ENCODE data around the gene IQGAP2. TPM values are rescaled to one million over a fixed set of nuclear protein-coding genes. Genes with fewer than 3 reads are reported as not detected.

Gene IQGAP2
- total RNA-seq, 1 experiment from 2014 or later, result 0.59 TPM

DNA sequence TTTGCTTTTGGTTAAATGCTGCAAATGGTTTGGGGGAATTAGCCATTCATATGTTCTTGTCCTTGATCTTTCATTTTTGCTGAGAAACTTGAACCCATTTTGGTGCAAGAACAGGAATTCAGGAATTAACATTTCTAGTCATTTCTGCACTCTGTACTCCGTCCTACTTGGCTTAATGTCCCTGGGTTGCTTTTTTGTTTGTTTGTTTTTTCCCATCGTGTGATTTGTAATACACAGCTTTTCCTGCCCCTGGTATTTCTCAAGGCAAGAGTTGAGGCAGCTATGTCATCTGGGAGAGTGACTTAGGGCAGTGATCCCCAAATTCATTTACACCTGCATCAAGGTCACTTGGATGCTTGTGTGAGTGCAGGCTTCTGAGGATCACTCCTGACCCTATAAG is 71.3 kb downstream of the IQGAP2 start:
- Histone ChIP-seq H3K4me3 (ENCODE audit: low read depth in 2 of 2, low read length in 2 of 2) (no peak overlapping the region), H3K27ac (ENCODE audit: low read length) (no peak overlapping the region), H3K27me3 (ENCODE audit: control insufficient read depth, insufficient read depth, low read length) (no peaks in the 10 kb centered on the region; the same call in 1 of the 2 replicates), H3K9me3 (ENCODE audit: control insufficient read depth, insufficient read depth, low read depth, low read length) (no peaks in the 10 kb centered on the region), H3K4me1 (ENCODE audit: control insufficient read depth, insufficient read depth, low read length) (no peaks in the 10 kb centered on the region), H3K36me3 (ENCODE audit: control insufficient read depth, insufficient read depth, low read length) (no peaks in the 10 kb centered on the region)
- ATAC-seq (no peak), DNase-seq (ENCODE audit: low read depth, low spot score) (no peak)
- TF ChIP-seq, protein P1, sequence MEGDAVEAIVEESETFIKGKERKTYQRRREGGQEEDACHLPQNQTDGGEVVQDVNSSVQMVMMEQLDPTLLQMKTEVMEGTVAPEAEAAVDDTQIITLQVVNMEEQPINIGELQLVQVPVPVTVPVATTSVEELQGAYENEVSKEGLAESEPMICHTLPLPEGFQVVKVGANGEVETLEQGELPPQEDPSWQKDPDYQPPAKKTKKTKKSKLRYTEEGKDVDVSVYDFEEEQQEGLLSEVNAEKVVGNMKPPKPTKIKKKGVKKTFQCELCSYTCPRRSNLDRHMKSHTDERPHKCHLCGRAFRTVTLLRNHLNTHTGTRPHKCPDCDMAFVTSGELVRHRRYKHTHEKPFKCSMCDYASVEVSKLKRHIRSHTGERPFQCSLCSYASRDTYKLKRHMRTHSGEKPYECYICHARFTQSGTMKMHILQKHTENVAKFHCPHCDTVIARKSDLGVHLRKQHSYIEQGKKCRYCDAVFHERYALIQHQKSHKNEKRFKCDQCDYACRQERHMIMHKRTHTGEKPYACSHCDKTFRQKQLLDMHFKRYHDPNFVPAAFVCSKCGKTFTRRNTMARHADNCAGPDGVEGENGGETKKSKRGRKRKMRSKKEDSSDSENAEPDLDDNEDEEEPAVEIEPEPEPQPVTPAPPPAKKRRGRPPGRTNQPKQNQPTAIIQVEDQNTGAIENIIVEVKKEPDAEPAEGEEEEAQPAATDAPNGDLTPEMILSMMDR (IDR thresholded peaks at IDR 0.05), result no peak
- TF ChIP-seq, protein P2, sequence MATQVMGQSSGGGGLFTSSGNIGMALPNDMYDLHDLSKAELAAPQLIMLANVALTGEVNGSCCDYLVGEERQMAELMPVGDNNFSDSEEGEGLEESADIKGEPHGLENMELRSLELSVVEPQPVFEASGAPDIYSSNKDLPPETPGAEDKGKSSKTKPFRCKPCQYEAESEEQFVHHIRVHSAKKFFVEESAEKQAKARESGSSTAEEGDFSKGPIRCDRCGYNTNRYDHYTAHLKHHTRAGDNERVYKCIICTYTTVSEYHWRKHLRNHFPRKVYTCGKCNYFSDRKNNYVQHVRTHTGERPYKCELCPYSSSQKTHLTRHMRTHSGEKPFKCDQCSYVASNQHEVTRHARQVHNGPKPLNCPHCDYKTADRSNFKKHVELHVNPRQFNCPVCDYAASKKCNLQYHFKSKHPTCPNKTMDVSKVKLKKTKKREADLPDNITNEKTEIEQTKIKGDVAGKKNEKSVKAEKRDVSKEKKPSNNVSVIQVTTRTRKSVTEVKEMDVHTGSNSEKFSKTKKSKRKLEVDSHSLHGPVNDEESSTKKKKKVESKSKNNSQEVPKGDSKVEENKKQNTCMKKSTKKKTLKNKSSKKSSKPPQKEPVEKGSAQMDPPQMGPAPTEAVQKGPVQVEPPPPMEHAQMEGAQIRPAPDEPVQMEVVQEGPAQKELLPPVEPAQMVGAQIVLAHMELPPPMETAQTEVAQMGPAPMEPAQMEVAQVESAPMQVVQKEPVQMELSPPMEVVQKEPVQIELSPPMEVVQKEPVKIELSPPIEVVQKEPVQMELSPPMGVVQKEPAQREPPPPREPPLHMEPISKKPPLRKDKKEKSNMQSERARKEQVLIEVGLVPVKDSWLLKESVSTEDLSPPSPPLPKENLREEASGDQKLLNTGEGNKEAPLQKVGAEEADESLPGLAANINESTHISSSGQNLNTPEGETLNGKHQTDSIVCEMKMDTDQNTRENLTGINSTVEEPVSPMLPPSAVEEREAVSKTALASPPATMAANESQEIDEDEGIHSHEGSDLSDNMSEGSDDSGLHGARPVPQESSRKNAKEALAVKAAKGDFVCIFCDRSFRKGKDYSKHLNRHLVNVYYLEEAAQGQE (IDR thresholded peaks at IDR 0.05; ENCODE audit: insufficient read depth in 1 of 2, low read depth in 2 of 2, low read length in 1 of 2), result no peak
- TF ChIP-seq TCF7L2 (IDR thresholded peaks at IDR 0.05; ENCODE audit: low read depth, low read length) (no peak), SIN3A (IDR thresholded peaks at IDR 0.05; ENCODE audit: borderline replicate concordance, insufficient read depth, low read depth, low read length) (no peak), POLR2AphosphoS5 (IDR thresholded peaks at IDR 0.05; ENCODE audit: low read depth, low read length) (no peak)
- intact Hi-C loops (cut with micrococcal nuclease; ENCODE audit: unreplicated experiment) (no loop called here), in situ Hi-C loops (cut with HindIII; ENCODE audit: low pct_unique_long_range_greater_than_20kb, low sequenced_read_pairs) (no loop called here)
- ChIA-PET CTCF (no interaction called here), POLR2A (no interaction called here)
- BruUV-seq (replicated peaks), result no TSS peak

DNA sequence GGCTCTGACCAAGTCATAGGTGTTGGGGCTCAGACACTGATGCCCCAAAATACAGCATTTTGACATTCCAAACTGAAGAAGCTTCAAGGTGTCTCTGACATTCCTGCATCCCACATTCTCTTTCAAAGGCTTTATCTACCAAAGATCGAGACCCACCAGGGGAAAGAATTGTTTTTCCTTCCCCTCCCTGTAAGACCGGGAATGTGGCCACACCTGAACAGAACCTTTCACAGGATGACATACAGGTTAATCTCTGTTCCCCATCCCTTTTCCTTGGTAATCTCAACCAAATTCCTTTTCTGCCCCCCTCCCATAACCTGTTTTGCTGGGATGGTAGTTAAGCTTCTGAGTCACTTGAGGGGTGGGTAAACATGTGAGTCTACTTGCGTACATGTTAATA is 72.3 kb downstream of the IQGAP2 start:
- TF ChIP-seq, protein P2 (IDR thresholded peaks at IDR 0.05; ENCODE audit: insufficient read depth in 1 of 2, low read depth in 2 of 2, low read length in 1 of 2), result no peak
- TF ChIP-seq SIN3A (IDR thresholded peaks at IDR 0.05; ENCODE audit: borderline replicate concordance, insufficient read depth, low read depth, low read length), result no peak
- no peak for TF ChIP-seq POLR2AphosphoS5 (IDR thresholded peaks at IDR 0.05; ENCODE audit: low read depth, low read length)
- TF ChIP-seq, protein P1 (IDR thresholded peaks at IDR 0.05), result no peak
- TF ChIP-seq TCF7L2 (IDR thresholded peaks at IDR 0.05; ENCODE audit: low read depth, low read length), result no peak
- POLR2A ChIA-PET, result no interaction called here
- CTCF ChIA-PET, result no interaction called here
- Histone ChIP-seq H3K9me3 (ENCODE audit: control insufficient read depth, insufficient read depth, low read depth, low read length) (no peaks in the 10 kb centered on the region), H3K4me3 (ENCODE audit: low read depth in 2 of 2, low read length in 2 of 2) (no peak overlapping the region), H3K36me3 (ENCODE audit: control insufficient read depth, insufficient read depth, low read length) (no peaks in the 10 kb centered on the region), H3K27ac (ENCODE audit: low read length) (no peak overlapping the region), H3K4me1 (ENCODE audit: control insufficient read depth, insufficient read depth, low read length) (no peaks in the 10 kb centered on the region), H3K27me3 (ENCODE audit: control insufficient read depth, insufficient read depth, low read length) (no peaks in the 10 kb centered on the region; the same call in 1 of the 2 replicates)
- intact Hi-C loops (cut with micrococcal nuclease; ENCODE audit: unreplicated experiment) (no loop called here), in situ Hi-C loops (cut with HindIII; ENCODE audit: low pct_unique_long_range_greater_than_20kb, low sequenced_read_pairs) (no loop called here)
- BruUV-seq (replicated peaks), result no TSS peak
- no peak for DNase-seq (ENCODE audit: low read depth, low spot score)
- ATAC-seq, result no peak
